ENCODE measurements around the gene TRIM25.

TRIM25 gene

GRCh38 chr17:56926270-56926669, 12.4 kb upstream of the TRIM25 start:
- FAIRE-seq = no peak
- TF ChIP-seq, protein P1, sequence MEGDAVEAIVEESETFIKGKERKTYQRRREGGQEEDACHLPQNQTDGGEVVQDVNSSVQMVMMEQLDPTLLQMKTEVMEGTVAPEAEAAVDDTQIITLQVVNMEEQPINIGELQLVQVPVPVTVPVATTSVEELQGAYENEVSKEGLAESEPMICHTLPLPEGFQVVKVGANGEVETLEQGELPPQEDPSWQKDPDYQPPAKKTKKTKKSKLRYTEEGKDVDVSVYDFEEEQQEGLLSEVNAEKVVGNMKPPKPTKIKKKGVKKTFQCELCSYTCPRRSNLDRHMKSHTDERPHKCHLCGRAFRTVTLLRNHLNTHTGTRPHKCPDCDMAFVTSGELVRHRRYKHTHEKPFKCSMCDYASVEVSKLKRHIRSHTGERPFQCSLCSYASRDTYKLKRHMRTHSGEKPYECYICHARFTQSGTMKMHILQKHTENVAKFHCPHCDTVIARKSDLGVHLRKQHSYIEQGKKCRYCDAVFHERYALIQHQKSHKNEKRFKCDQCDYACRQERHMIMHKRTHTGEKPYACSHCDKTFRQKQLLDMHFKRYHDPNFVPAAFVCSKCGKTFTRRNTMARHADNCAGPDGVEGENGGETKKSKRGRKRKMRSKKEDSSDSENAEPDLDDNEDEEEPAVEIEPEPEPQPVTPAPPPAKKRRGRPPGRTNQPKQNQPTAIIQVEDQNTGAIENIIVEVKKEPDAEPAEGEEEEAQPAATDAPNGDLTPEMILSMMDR (IDR thresholded peaks at IDR 0.05; ENCODE audit: insufficient read depth, missing control alignments) = no peak
- no peak for DNase-seq (ENCODE audit: insufficient read length, low spot score)

DNA sequence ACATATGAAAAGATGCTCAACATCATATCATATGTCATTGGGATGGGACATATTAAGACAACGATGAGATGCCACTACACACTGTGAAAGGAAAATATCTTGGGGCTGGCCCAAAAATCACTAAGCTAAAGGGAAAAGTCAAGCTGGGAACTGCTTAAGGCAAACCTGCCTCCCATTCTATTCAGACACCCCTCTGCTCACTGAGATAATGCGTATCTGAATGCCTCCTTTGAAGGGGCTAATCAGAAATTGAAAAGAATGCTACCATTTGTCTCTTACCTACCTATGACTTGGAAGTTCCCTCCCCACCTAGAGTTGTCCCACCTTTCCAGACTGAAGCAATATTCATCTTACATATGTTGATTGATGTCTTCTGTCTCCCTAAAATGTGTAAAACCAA, 11.2 kb upstream of the TRIM25 start:
- FAIRE-seq (no peak), DNase-seq (ENCODE audit: insufficient read length, low spot score) (no peak)
- TF ChIP-seq, protein P1 (IDR thresholded peaks at IDR 0.05; ENCODE audit: insufficient read depth, missing control alignments) = no peak

DNA sequence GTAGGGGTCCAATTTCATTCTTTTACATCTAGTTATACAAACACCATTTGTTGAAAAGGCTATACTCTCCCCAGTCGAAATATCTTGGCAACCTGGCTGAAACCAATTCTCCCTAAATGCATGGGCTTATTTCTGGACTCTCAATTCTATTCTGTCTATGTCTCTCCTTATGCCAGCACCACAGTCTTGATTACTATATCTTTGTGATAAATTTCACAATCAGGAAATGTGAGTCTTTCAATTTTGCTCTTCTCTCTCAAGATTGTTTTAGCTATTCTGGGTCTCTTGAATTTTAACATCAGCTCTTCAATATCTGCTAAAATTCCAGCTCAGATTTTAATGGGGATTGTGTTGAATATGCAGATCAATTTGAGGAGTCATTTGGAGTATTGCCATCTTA, 5.9 kb upstream of the TRIM25 start:
- FAIRE-seq = no peak
- no peak for DNase-seq (ENCODE audit: insufficient read length, low spot score)
- TF ChIP-seq, protein P1 (IDR thresholded peaks at IDR 0.05; ENCODE audit: insufficient read depth, missing control alignments) = no peak

GRCh38 chr17:56918916-56919315, 5.1 kb upstream of the TRIM25 start:
- TF ChIP-seq, protein P1 (IDR thresholded peaks at IDR 0.05; ENCODE audit: insufficient read depth, missing control alignments) = no peak
- DNase-seq (ENCODE audit: insufficient read length, low spot score) (no peak), FAIRE-seq (no peak)

DNA sequence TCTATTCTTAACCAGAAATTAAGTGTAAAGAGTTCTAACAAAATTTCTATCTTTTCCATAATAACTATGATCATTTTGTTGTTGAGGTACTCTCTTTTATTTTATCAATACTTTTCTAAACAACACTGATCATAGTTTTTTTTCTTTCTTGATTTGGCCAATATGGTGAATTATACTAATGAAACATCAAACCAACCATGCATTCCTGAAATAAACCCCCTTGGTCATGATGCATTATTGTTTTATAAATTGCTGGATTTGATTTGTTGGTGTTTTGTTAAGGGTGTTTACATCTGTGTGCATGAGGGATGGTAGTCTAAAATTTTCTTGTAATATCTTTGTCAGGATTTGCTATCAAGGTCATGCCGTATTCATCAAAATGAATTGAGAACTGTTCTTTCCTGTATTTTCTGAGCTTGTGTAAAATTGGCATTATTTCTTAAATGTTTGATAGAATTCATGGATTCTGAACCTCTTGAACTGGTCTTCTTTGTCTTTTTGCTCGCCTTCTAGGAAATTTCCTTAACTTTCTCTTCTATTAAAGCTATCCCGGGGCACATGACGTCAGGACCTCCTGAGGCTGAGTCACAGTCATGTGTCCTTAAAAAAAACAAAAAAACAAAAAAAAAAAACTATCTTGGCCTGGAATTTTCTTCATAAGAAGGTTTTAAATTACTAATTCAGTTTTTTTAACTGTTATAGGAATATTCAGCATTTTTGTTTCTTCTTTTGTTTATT, 3.9 kb upstream of the TRIM25 start:
- no peak for FAIRE-seq
- DNase-seq (ENCODE audit: insufficient read length, low spot score) = no peak
- TF ChIP-seq, protein P1 (IDR thresholded peaks at IDR 0.05; ENCODE audit: insufficient read depth, missing control alignments) = no peak

GRCh38 chr17:56914581-56915273, 878 bp upstream of the TRIM25 start:
- TF ChIP-seq, protein P1 (IDR thresholded peaks at IDR 0.05; ENCODE audit: insufficient read depth, missing control alignments) = no peak
- no peak for DNase-seq (ENCODE audit: insufficient read length, low spot score)
- FAIRE-seq = no peak

- FAIRE-seq = no peak
- TF ChIP-seq, protein P1 (IDR thresholded peaks at IDR 0.05; ENCODE audit: insufficient read depth, missing control alignments) = no peak
- no peak for DNase-seq (ENCODE audit: insufficient read length, low spot score)
Observed at GRCh38 chr17:56913353-56913866, 439 bp downstream of the TRIM25 start.

Measured in D721Med (cell line).